ENCODE measurements around the gene CRY2.
"Not testable (repeated sequence)": the region's sequence is repeated elsewhere in the genome, so short reads cannot be mapped to it uniquely, and the experiment has no call there.

Gene CRY2

GRCh38 chr11:45811109-45811435, 36.2 kb upstream of the CRY2 start:
- in situ Hi-C loops (cut with MboI; ENCODE audit: low sequenced_read_pairs): no loop called here

- in situ Hi-C loops (cut with MboI; ENCODE audit: low sequenced_read_pairs): no loop called here
Observed at GRCh38 chr11:45811571-45812290, 35.5 kb upstream of the CRY2 start.

GRCh38 chr11:45812581-45813548, 34.4 kb upstream of the CRY2 start:
- in situ Hi-C loops (cut with MboI; ENCODE audit: low sequenced_read_pairs): no loop called here

- in situ Hi-C loops (cut with MboI; ENCODE audit: low sequenced_read_pairs): no loop called here
Observed at GRCh38 chr11:45815747-45816146, 31.5 kb upstream of the CRY2 start.

GRCh38 chr11:45816614-45817013, 30.7 kb upstream of the CRY2 start:
- in situ Hi-C loops (cut with MboI; ENCODE audit: low sequenced_read_pairs): no loop called here

GRCh38 chr11:45817191-45817590, 30.1 kb upstream of the CRY2 start:
- in situ Hi-C loops (cut with MboI; ENCODE audit: low sequenced_read_pairs): no loop called here

- in situ Hi-C loops (cut with MboI; ENCODE audit: low sequenced_read_pairs): no loop called here
Observed at GRCh38 chr11:45818961-45819605, 28.2 kb upstream of the CRY2 start.

GRCh38 chr11:45820211-45820857, 26.9 kb upstream of the CRY2 start:
- in situ Hi-C loops (cut with MboI; ENCODE audit: low sequenced_read_pairs): no loop called here

GRCh38 chr11:45826492-45826891, 20.8 kb upstream of the CRY2 start:
- in situ Hi-C loops (cut with MboI; ENCODE audit: low sequenced_read_pairs): not testable (repeated sequence)

- in situ Hi-C loops (cut with MboI; ENCODE audit: low sequenced_read_pairs): no loop called here
Observed at GRCh38 chr11:45827123-45827522, 20.2 kb upstream of the CRY2 start.

- in situ Hi-C loops (cut with MboI; ENCODE audit: low sequenced_read_pairs): no loop called here
Observed at GRCh38 chr11:45828996-45829395, 18.3 kb upstream of the CRY2 start.

GRCh38 chr11:45830596-45830995, 16.7 kb upstream of the CRY2 start:
- in situ Hi-C loops (cut with MboI; ENCODE audit: low sequenced_read_pairs): no loop called here

GRCh38 chr11:45832811-45833441, 14.3 kb upstream of the CRY2 start:
- in situ Hi-C loops (cut with MboI; ENCODE audit: low sequenced_read_pairs): no loop called here

- in situ Hi-C loops (cut with MboI; ENCODE audit: low sequenced_read_pairs): no loop called here
Observed at GRCh38 chr11:45833761-45834160, 13.5 kb upstream of the CRY2 start.

GRCh38 chr11:45834298-45834756, 12.9 kb upstream of the CRY2 start:
- in situ Hi-C loops (cut with MboI; ENCODE audit: low sequenced_read_pairs): no loop called here

GRCh38 chr11:45839204-45839603, 8.1 kb upstream of the CRY2 start:
- in situ Hi-C loops (cut with MboI; ENCODE audit: low sequenced_read_pairs): no loop called here

- in situ Hi-C loops (cut with MboI; ENCODE audit: low sequenced_read_pairs): not testable (repeated sequence)
Observed at GRCh38 chr11:45840251-45840650, 7.0 kb upstream of the CRY2 start.

- in situ Hi-C loops (cut with MboI; ENCODE audit: low sequenced_read_pairs): no loop called here
Observed at GRCh38 chr11:45843158-45843924, 3.9 kb upstream of the CRY2 start.

GRCh38 chr11:45844822-45845578, 2.3 kb upstream of the CRY2 start:
- in situ Hi-C loops (cut with MboI; ENCODE audit: low sequenced_read_pairs): no loop called here
